Heart left ventricle (tissue), 13 donors: Measurements from ENCODE around the gene LIN52.

Experiments
- CTCF ChIP-seq, 12 donors: fragments of 200-600 bp; sonication (generic) in 4 of 12; IDR thresholded peaks; one replicate each; pipeline versions ENCODE4 v1.5.0 to v1.8.0; 2018 to 2022; ENCODE audit warnings: antibody characterized with exemption in 12 of 12, mild to moderate bottlenecking in 5 of 12
- POLR2A ChIP-seq, 2 donors: fragments of 450-650 bp; IDR thresholded peaks; one replicate each; pipeline ENCODE4 v1.6.1; 2017; ENCODE audit warnings: antibody characterized with exemption in 2 of 2, mild to moderate bottlenecking in 2 of 2, moderate library complexity in 2 of 2
- donor health status: ischemic (EF 13 %, LVEDD 7.1; RV severe dilation, severe dysfunction).
- donor health status: DM: no; HTN: yes; CAD: no.
- donor health status: DM: no; HTN: no; CAD: no.
- donor health status: ischemic (EF 25% LVEDD 6.9; RV normal size, moderate dysfunction).
- donor health status: ischemic (EF 25% LVEDD 5.7; RV mildly dilated, moderate dysfunction).
- donor health status: ischemic (EF 35%, LVEDD 5.7; RV mildly dilated, moderate dysfunction).
- donor health status: nonischemic (EF 11% LVEDD 7.7; RV severe dilation, severe dysfunction).
- donor health status: DM: yes; HTN: yes; CAD: no.
- donor health status: PGD.
- donor health status: ischemic (EF 29% LVEDD 5.4; RV normal size, mild dysfunction).
- donor health status: nonischemic (EF 23%, LVEDD 6.1; RV moderate dilation, normal function).

GRCh38 chr14:74204491-74204890 is 119.7 kb downstream of the LIN52 start:
- TF ChIP-seq CTCF (IDR thresholded peaks at IDR 0.05) (no peak), POLR2A (IDR thresholded peaks at IDR 0.05) (no peak)
